Neural cell (in vitro differentiated cells): Measurements from ENCODE around the gene LRRC58. TPM values are rescaled to one million over a fixed set of nuclear protein-coding genes. Genes with fewer than 3 reads are reported as not detected.
A peak's percentile ranks its signal among the peaks of the same experiment; 100 is the strongest.

ENCODE experiments used
- H2AFZ ChIP-seq: fragments of 200-600, 300-800 bp; sonication (generic), shearing (Covaris generic); 2 replicates; pipeline ENCODE4 v1.6.0; 2014; ENCODE audit warnings: low read depth, mild to moderate bottlenecking, antibody characterized with exemption, low read length, moderate library complexity
- H3F3A ChIP-seq: fragments of 200-600 bp; shearing (Covaris generic); 2 replicates; pipeline ENCODE4 v1.6.1; 2016; ENCODE audit warnings: mild to moderate bottlenecking, moderate library complexity, mixed read lengths, antibody characterized with exemption, low read length; ENCODE audit not compliant: insufficient read depth, poor library complexity, severe bottlenecking
- H3K27ac ChIP-seq: fragments of 200-600, 300-800 bp; sonication (generic), shearing (Covaris generic); 2 replicates; pipeline ENCODE4 v1.5.1; 2014; ENCODE audit warnings: mild to moderate bottlenecking, low read length, moderate library complexity
- H3K27me3 ChIP-seq: fragments of 300-800, 200-600 bp; sonication (generic), shearing (Covaris generic); 2 replicates; pipeline ENCODE4 v1.6.0; 2014; ENCODE audit warnings: mild to moderate bottlenecking, low read depth, low read length, moderate library complexity; ENCODE audit not compliant: insufficient read depth
- H3K36me3 ChIP-seq: fragments of 300-800, 200-600 bp; sonication (generic), shearing (Covaris generic); 2 replicates; pipeline ENCODE4 v1.5.1; 2014; ENCODE audit warnings: mild to moderate bottlenecking, antibody characterized with exemption, low read length, moderate library complexity; ENCODE audit not compliant: insufficient read depth
- H3K4me2 ChIP-seq: fragments of 300-800, 200-600 bp; sonication (generic), shearing (Covaris generic); 2 replicates; pipeline ENCODE4 v1.6.0; 2014; ENCODE audit warnings: mild to moderate bottlenecking, low read length
- H3K4me3 ChIP-seq: fragments of 300-800, 200-600 bp; sonication (generic), shearing (Covaris generic); 2 replicates; pipeline ENCODE4 v1.5.1; 2014; ENCODE audit warnings: mild to moderate bottlenecking, low read length, moderate library complexity
- H3K79me2 ChIP-seq: fragments of 200-600 bp; shearing (Covaris generic); replicated peaks from 2 replicates; pipeline ENCODE4 v1.6.0; 2014; ENCODE audit warnings: mild to moderate bottlenecking, low read length, moderate library complexity; ENCODE audit not compliant: insufficient read depth
- H3K9ac ChIP-seq: fragments of 300-800, 200-600 bp; sonication (generic), shearing (Covaris generic); 2 replicates; pipeline ENCODE4 v1.6.1; 2016; ENCODE audit warnings: mild to moderate bottlenecking, low read length, mixed read lengths
- H3K9me2 ChIP-seq: fragments of 200-600 bp; shearing (Covaris generic); 2 replicates; pipeline ENCODE4 v1.6.1; 2016; ENCODE audit warnings: mild to moderate bottlenecking, low read length, mixed read lengths; ENCODE audit not compliant: insufficient read depth
- H3K9me3 ChIP-seq: fragments of 200-600, 300-800 bp; sonication (generic), shearing (Covaris generic); 2 replicates; pipeline ENCODE4 v1.6.1; 2016; ENCODE audit warnings: mild to moderate bottlenecking, mixed run types, low read length, moderate library complexity, mixed read lengths
- H4K20me1 ChIP-seq: fragments of 200-600 bp; shearing (Covaris generic); 2 replicates; pipeline ENCODE4 v1.6.1; 2016; ENCODE audit warnings: mild to moderate bottlenecking, mixed run types; ENCODE audit not compliant: insufficient read depth
- CTCF ChIP-seq: fragments of 450-650 bp; IDR thresholded peaks from 2 replicates; pipeline ENCODE4 v1.5.1; 2014; ENCODE audit warnings: antibody characterized with exemption, mild to moderate bottlenecking, moderate library complexity; ENCODE audit not compliant: poor library complexity, severe bottlenecking
- EP300 ChIP-seq: fragments of 450-650 bp; conservative IDR thresholded peaks from 2 replicates; pipeline ENCODE4 v1.6.1; 2014; ENCODE audit warnings: antibody characterized with exemption, mild to moderate bottlenecking, moderate library complexity; ENCODE audit not compliant: poor library complexity, severe bottlenecking
- EZH2 ChIP-seq: fragments of 200-600, 300-800 bp; shearing (Covaris generic), sonication (generic); IDR thresholded peaks from 2 replicates; pipeline ENCODE4 v1.6.1; 2014; ENCODE audit warnings: antibody characterized with exemption, low read length, borderline replicate concordance, mild to moderate bottlenecking; ENCODE audit not compliant: insufficient read depth, poor library complexity, severe bottlenecking
- MXI1 ChIP-seq: fragments of 450-650 bp; conservative IDR thresholded peaks from 2 replicates; pipeline ENCODE4 v1.6.1; 2014; ENCODE audit warnings: antibody characterized with exemption, mild to moderate bottlenecking; ENCODE audit not compliant: poor library complexity, severe bottlenecking
- POLR2AphosphoS5 ChIP-seq: IDR thresholded peaks from 2 replicates; pipeline ENCODE4 v1.6.1; 2012
- RAD21 ChIP-seq: fragments of 450-650 bp; conservative IDR thresholded peaks from 2 replicates; pipeline ENCODE4 v1.6.1; 2014; ENCODE audit warnings: antibody characterized with exemption, mild to moderate bottlenecking, moderate library complexity
- REST ChIP-seq: IDR thresholded peaks from 2 replicates; pipeline ENCODE4 v1.6.1; 2012; ENCODE audit warnings: borderline replicate concordance
- SMC3 ChIP-seq: fragments of 450-650 bp; conservative IDR thresholded peaks from 2 replicates; pipeline ENCODE4 v1.6.1; 2014; ENCODE audit warnings: antibody characterized with exemption, mild to moderate bottlenecking, moderate library complexity; ENCODE audit not compliant: poor library complexity
- TAF1 ChIP-seq: IDR thresholded peaks from 2 replicates; pipeline ENCODE4 v1.6.1; 2012; ENCODE audit warnings: low read depth
- polyA plus RNA-seq: library from polyadenylated mRNA; depleted of rRNA; stranded (reverse); fragments of >200 nt; gene quantifications from 2 replicates; pipeline ENCODE4 v1.2.3, GENCODE V29; 2014

LRRC58 gene
- polyA plus RNA-seq, 1 donor from 2014 or later = 7.8 TPM

DNA sequence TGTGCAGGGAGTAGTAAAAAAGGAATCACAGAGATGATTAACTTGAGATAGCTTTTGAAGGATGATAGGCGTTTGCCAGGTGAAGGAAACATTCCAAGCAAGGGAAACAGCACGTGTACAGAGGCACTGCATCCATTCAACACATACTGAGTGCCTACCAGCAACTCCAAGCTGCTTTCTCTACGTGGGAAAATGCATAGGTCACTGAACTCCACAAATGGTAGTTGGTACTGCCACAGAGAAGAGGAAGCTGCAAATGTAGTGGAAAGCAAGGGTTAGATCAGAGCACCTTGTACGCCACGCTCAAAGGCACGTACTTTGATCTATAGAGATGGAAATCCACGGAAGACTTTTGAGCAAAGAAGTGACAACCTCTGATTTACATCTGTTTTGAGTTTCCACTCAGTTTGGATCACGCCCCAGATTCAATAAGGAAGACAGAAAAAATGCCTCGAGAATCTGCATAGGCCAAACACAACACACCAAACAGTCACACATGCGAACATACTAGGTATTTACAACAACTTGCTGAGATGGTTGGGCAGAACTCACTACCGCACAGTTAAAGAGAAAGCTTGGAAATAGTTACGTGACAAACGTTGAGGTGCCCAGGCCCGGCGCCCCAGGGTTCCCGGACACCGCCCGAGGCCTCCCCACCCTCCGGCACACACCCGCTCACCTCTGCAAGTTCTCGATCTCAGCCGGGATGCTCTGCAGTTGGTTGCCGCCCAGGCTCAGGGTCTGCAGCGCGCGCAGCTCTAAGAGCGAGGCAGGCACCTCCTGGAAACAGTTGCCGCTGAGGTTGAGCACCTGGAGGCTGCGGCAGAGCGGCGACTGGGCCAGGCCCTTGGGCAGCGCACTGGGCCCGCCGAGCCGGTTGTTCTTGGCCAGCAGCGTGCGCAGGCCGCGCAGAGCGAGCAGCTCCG is 826 bp downstream of the LRRC58 start:
- Histone ChIP-seq H3K9me3 (no peaks in the 10 kb centered on the region), H3K4me3 (peak overlapping the region; percentile 97), H3F3A (peaks cover 6% of the 10 kb centered on the region), H4K20me1 (no peaks in the 10 kb centered on the region), H3K36me3 (no peaks in the 10 kb centered on the region), H3K9ac (peak overlapping the region; percentile 86), H3K27me3 (no peaks in the 10 kb centered on the region), H2AFZ (peak overlapping the region; percentile 46), H3K27ac (peak overlapping the region; percentile 82), H3K4me2 (peak overlapping the region; percentile 98), H3K9me2 (no peaks in the 10 kb centered on the region), H3K79me2 (peaks cover 35% of the 10 kb centered on the region)
- no peak for TF ChIP-seq CTCF
- TF ChIP-seq TAF1 = no peak
- no peak for TF ChIP-seq SMC3
- no peak for TF ChIP-seq RAD21
- no peak for TF ChIP-seq POLR2AphosphoS5

GRCh38 chr3:120344349-120344748 is 4.8 kb downstream of the LRRC58 start:
- Histone ChIP-seq H3K9ac (no peak overlapping the region), H3K4me2 (no peak overlapping the region), H3K36me3 (no peaks in the 10 kb centered on the region), H3K9me2 (no peaks in the 10 kb centered on the region), H3K79me2 (peaks cover 45% of the 10 kb centered on the region), H3K27ac (no peak overlapping the region), H3F3A (peaks cover 4% of the 10 kb centered on the region), H4K20me1 (no peaks in the 10 kb centered on the region), H3K4me3 (no peak overlapping the region), H2AFZ (no peak overlapping the region), H3K27me3 (no peaks in the 10 kb centered on the region), H3K9me3 (no peaks in the 10 kb centered on the region)
- TF ChIP-seq TAF1 = no peak
- no peak for TF ChIP-seq RAD21
- TF ChIP-seq EP300 = no peak
- no peak for TF ChIP-seq SMC3
- no peak for TF ChIP-seq EZH2
- TF ChIP-seq REST = no peak
- TF ChIP-seq MXI1 = no peak
- TF ChIP-seq CTCF = no peak
- no peak for TF ChIP-seq POLR2AphosphoS5
